Measurements from ENCODE around the gene OR51D1. TPM values are rescaled to one million over a fixed set of nuclear protein-coding genes. Genes with fewer than 3 reads are reported as not detected.
A peak's percentile ranks its signal among the peaks of the same experiment; 100 is the strongest.

The OR51D1 gene, protein sequence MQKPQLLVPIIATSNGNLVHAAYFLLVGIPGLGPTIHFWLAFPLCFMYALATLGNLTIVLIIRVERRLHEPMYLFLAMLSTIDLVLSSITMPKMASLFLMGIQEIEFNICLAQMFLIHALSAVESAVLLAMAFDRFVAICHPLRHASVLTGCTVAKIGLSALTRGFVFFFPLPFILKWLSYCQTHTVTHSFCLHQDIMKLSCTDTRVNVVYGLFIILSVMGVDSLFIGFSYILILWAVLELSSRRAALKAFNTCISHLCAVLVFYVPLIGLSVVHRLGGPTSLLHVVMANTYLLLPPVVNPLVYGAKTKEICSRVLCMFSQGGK
- not detected in 2 replicates for total RNA-seq
- long read RNA-seq: 0 reads

DNA sequence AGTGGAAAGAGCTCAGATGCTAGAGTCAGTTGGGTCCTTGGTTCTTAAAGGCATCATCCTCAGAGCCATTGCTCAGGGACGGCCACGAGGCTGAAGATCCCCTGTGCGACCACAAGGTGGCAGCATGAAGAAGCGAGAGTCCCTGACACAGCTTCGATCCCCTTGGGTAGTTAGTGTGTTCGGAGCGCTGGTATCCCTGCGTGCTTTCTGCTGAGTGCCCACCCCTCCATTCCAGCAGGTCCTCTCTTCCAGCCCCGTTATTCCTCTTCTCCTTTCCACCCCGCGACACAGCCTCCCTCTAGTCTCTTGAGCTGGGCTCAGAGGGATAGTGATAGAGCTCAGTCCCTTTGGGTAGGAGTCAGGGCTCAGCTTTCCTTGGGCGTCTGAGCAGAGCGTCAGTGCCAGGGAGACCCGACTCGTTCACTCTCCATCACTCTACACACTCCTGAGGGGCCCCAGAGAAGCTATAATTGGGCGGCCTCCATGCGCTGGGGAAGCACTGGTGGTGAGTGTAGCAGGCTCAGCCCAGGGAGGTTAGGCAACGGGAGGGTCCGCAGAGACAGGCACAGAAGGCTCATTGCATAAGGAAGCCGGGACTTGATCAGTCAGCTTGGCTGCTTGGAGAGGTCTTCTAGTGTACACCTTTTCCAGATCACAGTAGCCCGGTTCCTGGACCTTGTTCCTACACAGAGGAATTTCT is at the start of gene OR51D1:
TSS of gene OR51D1 (plus strand) at position 516 of the 700 bp plus-strand sequence. CDS start 2,314 bp downstream, outside the sequence.
- DNase-seq (ENCODE audit: low spot score, unreplicated experiment): peak; percentile 67
- H3K4me1 Mint-ChIP-seq (ENCODE audit: low read depth): no peaks in the 10 kb centered on the region
- no peak within 1 kb of the TSS for H3K27ac Mint-ChIP-seq
- no peak within 1 kb of the TSS for H3K4me3 Mint-ChIP-seq (ENCODE audit: low read depth)
- TF ChIP-seq, protein P1, sequence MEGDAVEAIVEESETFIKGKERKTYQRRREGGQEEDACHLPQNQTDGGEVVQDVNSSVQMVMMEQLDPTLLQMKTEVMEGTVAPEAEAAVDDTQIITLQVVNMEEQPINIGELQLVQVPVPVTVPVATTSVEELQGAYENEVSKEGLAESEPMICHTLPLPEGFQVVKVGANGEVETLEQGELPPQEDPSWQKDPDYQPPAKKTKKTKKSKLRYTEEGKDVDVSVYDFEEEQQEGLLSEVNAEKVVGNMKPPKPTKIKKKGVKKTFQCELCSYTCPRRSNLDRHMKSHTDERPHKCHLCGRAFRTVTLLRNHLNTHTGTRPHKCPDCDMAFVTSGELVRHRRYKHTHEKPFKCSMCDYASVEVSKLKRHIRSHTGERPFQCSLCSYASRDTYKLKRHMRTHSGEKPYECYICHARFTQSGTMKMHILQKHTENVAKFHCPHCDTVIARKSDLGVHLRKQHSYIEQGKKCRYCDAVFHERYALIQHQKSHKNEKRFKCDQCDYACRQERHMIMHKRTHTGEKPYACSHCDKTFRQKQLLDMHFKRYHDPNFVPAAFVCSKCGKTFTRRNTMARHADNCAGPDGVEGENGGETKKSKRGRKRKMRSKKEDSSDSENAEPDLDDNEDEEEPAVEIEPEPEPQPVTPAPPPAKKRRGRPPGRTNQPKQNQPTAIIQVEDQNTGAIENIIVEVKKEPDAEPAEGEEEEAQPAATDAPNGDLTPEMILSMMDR (IDR thresholded peaks at IDR 0.05; ENCODE audit: unreplicated experiment): peak; percentile 90
- no peaks in the 10 kb centered on the region for H3K36me3 Mint-ChIP-seq (ENCODE audit: insufficient read depth)
- H3K27me3 Mint-ChIP-seq: peaks cover 4% of the 10 kb centered on the region
- H3K9me3 Mint-ChIP-seq (ENCODE audit: low read depth): no peaks in the 10 kb centered on the region

DNA sequence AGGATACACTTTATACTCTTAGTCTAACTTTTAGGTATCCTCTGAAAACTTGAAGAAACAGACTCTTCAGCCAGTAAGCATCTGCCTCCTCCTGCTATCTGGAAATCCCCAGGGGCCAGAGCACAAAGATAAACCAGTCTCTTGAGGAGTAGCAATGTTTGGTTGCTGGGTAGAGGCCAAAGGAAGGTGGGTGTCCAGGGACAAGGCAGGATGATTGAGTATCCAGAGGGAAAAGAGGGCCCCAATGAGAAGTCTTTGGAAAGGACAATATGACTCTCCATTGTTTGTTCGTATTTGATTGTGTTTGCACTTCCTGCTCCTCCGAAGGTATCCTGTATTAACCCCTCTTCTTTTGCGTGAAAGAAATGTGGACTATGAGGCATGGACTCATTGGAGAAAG is 48.3 kb upstream of the OR51D1 start:
- TF ChIP-seq, protein P1 (IDR thresholded peaks at IDR 0.05; ENCODE audit: unreplicated experiment): no peak
- Mint-ChIP-seq H3K36me3 (ENCODE audit: insufficient read depth) (no peaks in the 10 kb centered on the region), H3K4me3 (ENCODE audit: low read depth) (no peak overlapping the region), H3K27ac (no peak overlapping the region), H3K9me3 (ENCODE audit: low read depth) (no peaks in the 10 kb centered on the region), H3K4me1 (ENCODE audit: low read depth) (peaks cover 14% of the 10 kb centered on the region), H3K27me3 (peaks cover 5% of the 10 kb centered on the region)
- no peak for DNase-seq (ENCODE audit: low spot score, unreplicated experiment)

DNA sequence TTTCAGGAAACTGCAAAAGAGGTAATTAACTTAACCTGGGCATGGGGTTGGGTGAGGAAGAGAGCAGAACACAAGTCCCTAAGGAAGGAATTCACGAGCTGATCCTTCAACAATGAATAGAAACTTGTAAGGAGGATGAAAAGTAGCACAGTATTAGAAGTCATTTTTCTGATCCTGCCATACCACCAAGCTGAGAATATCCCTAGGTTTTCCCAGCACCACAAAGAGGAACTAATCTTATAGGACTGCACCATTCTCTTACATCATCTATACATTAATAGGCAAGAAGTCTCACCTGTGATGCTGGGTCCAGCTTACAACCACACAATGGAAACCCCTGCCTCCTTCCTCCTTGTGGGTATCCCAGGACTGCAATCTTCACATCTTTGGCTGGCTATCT is 43.5 kb upstream of the OR51D1 start, which contains the start of gene OR52I1:
TSS of gene OR52I1 (plus strand) at position 301 of the 400 bp plus-strand sequence. CDS start at position 301, 0 bp downstream.
- Mint-ChIP-seq H3K27ac (no peak within 1 kb of the TSS), H3K4me1 (ENCODE audit: low read depth) (peaks cover 14% of the 10 kb centered on the region), H3K4me3 (ENCODE audit: low read depth) (no peak within 1 kb of the TSS), H3K36me3 (ENCODE audit: insufficient read depth) (peaks cover 8% of the 10 kb centered on the region), H3K9me3 (ENCODE audit: low read depth) (no peaks in the 10 kb centered on the region), H3K27me3 (no peaks in the 10 kb centered on the region)
- no peak for DNase-seq (ENCODE audit: low spot score, unreplicated experiment)
- TF ChIP-seq, protein P1 (IDR thresholded peaks at IDR 0.05; ENCODE audit: unreplicated experiment): no peak

DNA sequence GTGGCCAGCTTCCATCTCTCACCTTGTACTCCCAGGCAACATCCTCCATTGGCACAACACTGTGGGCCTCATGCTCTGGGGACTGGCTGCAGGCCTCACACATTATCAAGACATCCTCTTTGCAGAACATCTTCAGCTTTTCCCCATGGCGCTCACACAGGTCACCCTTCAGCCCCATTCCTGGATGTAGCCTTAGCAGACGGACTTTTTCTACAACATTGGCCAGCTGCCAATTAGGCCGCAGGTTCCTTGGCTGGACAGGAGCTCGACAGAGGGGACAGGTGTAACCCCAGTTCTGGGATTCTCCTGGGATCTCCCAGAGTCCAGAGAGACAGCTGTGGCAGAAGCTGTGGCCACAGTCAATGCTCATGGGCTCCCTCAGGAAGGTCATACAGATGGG is 32.2 kb upstream of the OR51D1 start:
- no peaks in the 10 kb centered on the region for H3K9me3 Mint-ChIP-seq (ENCODE audit: low read depth)
- no peak for DNase-seq (ENCODE audit: low spot score, unreplicated experiment)
- H3K4me1 Mint-ChIP-seq (ENCODE audit: low read depth): peaks cover 15% of the 10 kb centered on the region
- H3K36me3 Mint-ChIP-seq (ENCODE audit: insufficient read depth): peaks cover 10% of the 10 kb centered on the region
- no peak overlapping the region for H3K27ac Mint-ChIP-seq
- H3K4me3 Mint-ChIP-seq (ENCODE audit: low read depth): no peak overlapping the region
- H3K27me3 Mint-ChIP-seq: peaks cover 6% of the 10 kb centered on the region
- TF ChIP-seq, protein P1 (IDR thresholded peaks at IDR 0.05; ENCODE audit: unreplicated experiment): no peak

DNA sequence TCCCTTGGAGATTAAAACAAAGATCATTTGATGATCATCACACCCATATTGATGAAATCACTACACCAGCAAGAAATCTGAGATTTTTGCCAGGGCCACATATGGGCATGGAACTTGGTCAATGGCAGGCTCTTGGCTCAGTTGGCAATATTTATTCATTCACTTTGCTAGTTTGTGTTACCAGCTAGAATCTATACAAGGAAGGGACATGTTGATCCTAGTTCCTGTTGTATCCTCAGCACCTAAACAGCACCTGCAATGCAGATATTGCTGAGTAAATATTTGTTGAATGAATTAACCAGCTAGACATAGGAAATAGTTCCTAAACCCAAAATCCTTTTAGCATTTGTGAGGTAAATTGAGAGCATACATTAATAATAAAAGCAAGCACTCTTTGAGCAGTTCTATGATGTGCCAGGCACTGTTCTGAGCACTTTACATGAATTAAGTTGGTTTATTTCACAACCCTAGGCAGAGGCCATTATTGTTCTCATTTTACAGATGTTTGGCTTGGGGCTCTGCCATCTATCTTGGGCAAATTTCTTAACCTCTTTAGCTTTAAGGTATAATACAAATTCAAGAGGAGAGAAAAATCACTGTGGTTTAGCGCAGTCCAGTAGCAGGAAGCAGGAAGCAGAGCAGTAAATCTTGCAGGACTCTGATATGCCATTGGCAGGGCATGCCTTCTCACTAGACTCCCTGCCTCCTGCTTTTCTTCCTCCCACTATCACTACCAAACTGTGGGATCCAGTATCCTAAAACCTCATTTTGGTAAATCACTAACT is 30.9 kb upstream of the OR51D1 start:
- DNase-seq (ENCODE audit: low spot score, unreplicated experiment): no peak
- Mint-ChIP-seq H3K27me3 (peaks cover 6% of the 10 kb centered on the region), H3K4me1 (ENCODE audit: low read depth) (peaks cover 15% of the 10 kb centered on the region), H3K9me3 (ENCODE audit: low read depth) (no peaks in the 10 kb centered on the region), H3K36me3 (ENCODE audit: insufficient read depth) (peaks cover 8% of the 10 kb centered on the region), H3K4me3 (ENCODE audit: low read depth) (peak overlapping the region; percentile 79), H3K27ac (no peak overlapping the region)
- TF ChIP-seq, protein P1 (IDR thresholded peaks at IDR 0.05; ENCODE audit: unreplicated experiment): no peak

Measured in progenitor cell of endocrine pancreas (in vitro differentiated cells).